ENCODE measurements around the gene KLHL29. TPM values are rescaled to one million over a fixed set of nuclear protein-coding genes. Genes with fewer than 3 reads are reported as not detected.

KLHL29 gene
- total and polyA plus RNA-seq, 2 donors (not counting 1 experiment from before 2014, with no cell fraction given): 1.3 to 3.4 TPM

GRCh38 chr2:23359631-23360567 lies 25.1 kb upstream of the KLHL29 start:
- H3K4me3 ChIP-seq (ENCODE audit: control extremely low read depth in 1 of 5, extremely low read depth in 1 of 5, insufficient read depth in 1 of 5, low read depth in 2 of 5, low read length in 4 of 5): no peak overlapping the region
- no peak for TF ChIP-seq CTCF (IDR thresholded peaks at IDR 0.05)
- intact Hi-C loops (cut with micrococcal nuclease): no loop called here
- ATAC-seq (ENCODE audit: low read depth) (no peak), DNase-seq (no peak)
- Mint-ChIP-seq H3K27me3 (peaks cover 43% of the 10 kb centered on the region), H3K4me3 (no peak overlapping the region), H3K4me1 (peaks cover under 1% of the 10 kb centered on the region), H3K9me3 (ENCODE audit: insufficient read depth) (no peaks in the 10 kb centered on the region), H3K27ac (no peak overlapping the region)
- H3K9me3 ChIP-seq (ENCODE audit: control extremely low read depth in 1 of 3, control insufficient read depth in 2 of 3, insufficient read depth in 1 of 3, low read length in 2 of 3): peaks cover 0 to 2% (median 0%) of the 10 kb centered on the region in 3 donors
- H3K79me2 ChIP-seq (ENCODE audit: control insufficient read depth, insufficient read depth, low read length): no peaks in the 10 kb centered on the region
- no peaks in the 10 kb centered on the region for H3K36me3 ChIP-seq (replicated peaks in 1 of 2; ENCODE audit: control extremely low read depth in 1 of 2, control insufficient read depth in 1 of 2, extremely low read depth in 1 of 2, insufficient read depth in 2 of 2, low read length in 1 of 2)
- POLR2A ChIA-PET: no interaction called here
- CTCF ChIA-PET: no interaction called here
- H4K20me1 ChIP-seq (ENCODE audit: control insufficient read depth, insufficient read depth, low read length, poor library complexity, severe bottlenecking): no peaks in the 10 kb centered on the region
- WGBS (ENCODE audit: insufficient coverage): 98% methylated on average over 11 of the region's 19 CpGs
- H3K27ac ChIP-seq (ENCODE audit: low read length in 2 of 2): no peak overlapping the region
- H3K4me1 ChIP-seq (ENCODE audit: control insufficient read depth in 2 of 2, insufficient read depth in 2 of 2, low read length in 2 of 2): no peaks in the 10 kb centered on the region
- no peak overlapping the region for H2AFZ ChIP-seq (ENCODE audit: insufficient read depth, low read depth, low read length, poor library complexity, severe bottlenecking)
- H3K4me2 ChIP-seq (replicated peaks; ENCODE audit: low read depth, low read length, poor library complexity, severe bottlenecking): no peak overlapping the region
- H3K9ac ChIP-seq (ENCODE audit: low read length): no peak overlapping the region
- H3K27me3 ChIP-seq (replicated peaks in 1 of 4; ENCODE audit: control extremely low read depth in 1 of 4, control insufficient read depth in 3 of 4, insufficient read depth in 4 of 4, low read length in 3 of 4): peaks cover 0 to 20% (median 7%) of the 10 kb centered on the region in 4 experiments

- H3K9ac ChIP-seq (ENCODE audit: low read length): no peak overlapping the region
- H2AFZ ChIP-seq (ENCODE audit: insufficient read depth, low read depth, low read length, poor library complexity, severe bottlenecking): no peak overlapping the region
- H3K27ac ChIP-seq (ENCODE audit: low read length in 2 of 2): no peak overlapping the region
- H3K4me1 Mint-ChIP-seq: no peaks in the 10 kb centered on the region
- no peak overlapping the region for H3K4me2 ChIP-seq (replicated peaks; ENCODE audit: low read depth, low read length, poor library complexity, severe bottlenecking)
- H3K36me3 ChIP-seq (replicated peaks in 1 of 2; ENCODE audit: control extremely low read depth in 1 of 2, control insufficient read depth in 1 of 2, extremely low read depth in 1 of 2, insufficient read depth in 2 of 2, low read length in 1 of 2): no peaks in the 10 kb centered on the region
- peaks cover 0 to 20% (median 9%) of the 10 kb centered on the region in 4 experiments for H3K27me3 ChIP-seq (replicated peaks in 1 of 4; ENCODE audit: control extremely low read depth in 1 of 4, control insufficient read depth in 3 of 4, insufficient read depth in 4 of 4, low read length in 3 of 4)
- ATAC-seq (ENCODE audit: low read depth) (no peak), DNase-seq (no peak)
- intact Hi-C loops (cut with micrococcal nuclease): no loop called here
- H3K27me3 Mint-ChIP-seq: peaks cover 45% of the 10 kb centered on the region
- no peak overlapping the region for H3K4me3 ChIP-seq (ENCODE audit: control extremely low read depth in 1 of 5, extremely low read depth in 1 of 5, insufficient read depth in 1 of 5, low read depth in 2 of 5, low read length in 4 of 5)
- ChIA-PET CTCF (no interaction called here), POLR2A (no interaction called here)
- H3K4me3 Mint-ChIP-seq: no peak overlapping the region
- H3K9me3 ChIP-seq (ENCODE audit: control extremely low read depth in 1 of 3, control insufficient read depth in 2 of 3, insufficient read depth in 1 of 3, low read length in 2 of 3): peaks cover 0 to 2% (median 0%) of the 10 kb centered on the region in 3 donors
- H3K4me1 ChIP-seq (ENCODE audit: control insufficient read depth in 2 of 2, insufficient read depth in 2 of 2, low read length in 2 of 2): no peaks in the 10 kb centered on the region
- 75% methylated on average over 9 of the region's 13 CpGs for WGBS (ENCODE audit: insufficient coverage)
- no peaks in the 10 kb centered on the region for H3K9me3 Mint-ChIP-seq (ENCODE audit: insufficient read depth)
- H4K20me1 ChIP-seq (ENCODE audit: control insufficient read depth, insufficient read depth, low read length, poor library complexity, severe bottlenecking): no peaks in the 10 kb centered on the region
- H3K79me2 ChIP-seq (ENCODE audit: control insufficient read depth, insufficient read depth, low read length): no peaks in the 10 kb centered on the region
- H3K27ac Mint-ChIP-seq: no peak overlapping the region
- TF ChIP-seq CTCF (IDR thresholded peaks at IDR 0.05): no peak
- no peak for TF ChIP-seq EZH2 (IDR thresholded peaks at IDR 0.05; ENCODE audit: borderline replicate concordance, insufficient read depth, low read depth, low read length, poor library complexity, severe bottlenecking)
These were observed 24.3 kb upstream of the KLHL29 start for GRCh38 chr2:23360571-23361125.

All from B cell (primary cell).